HL-60 (cell line): ENCODE data around the gene PTPRM.

Experiments used
- DNase-seq, 2 experiments: peaks; one replicate each; pipeline ENCODE4 v3.0.0-alpha.2; 2010 to 2020; ENCODE audit warnings: low read depth in 1 of 2, low spot score in 1 of 2
- H3K27ac ChIP-seq: fragments of 250-450 bp; sonication (Bioruptor Pico); replicated peaks from 2 replicates; pipeline ENCODE4 v1.5.1; 2020; ENCODE audit warnings: mild to moderate bottlenecking, moderate library complexity
- H3K27me3 ChIP-seq: fragments of 250-450 bp; sonication (Bioruptor Pico); 2 replicates; pipeline ENCODE4 v1.5.1; 2021; ENCODE audit warnings: mild to moderate bottlenecking, moderate library complexity; ENCODE audit not compliant: insufficient read depth, poor library complexity, severe bottlenecking
- H3K4me3 ChIP-seq: replicated peaks from 2 replicates; pipeline ENCODE4 v1.5.1; 2011; ENCODE audit warnings: mild to moderate bottlenecking, control low read depth, low read length; ENCODE audit not compliant: insufficient read depth
- CTCF ChIP-seq: IDR thresholded peaks from one replicate; pipeline ENCODE4 v1.5.1; 2011; ENCODE audit warnings: low read length, control low read depth, inconsistent platforms; ENCODE audit not compliant: insufficient read depth
- GABPA ChIP-seq: IDR thresholded peaks from 2 replicates; pipeline ENCODE4 v1.6.1; 2012; ENCODE audit warnings: low read depth
- POLR2AphosphoS5 ChIP-seq: IDR thresholded peaks from 2 replicates; pipeline ENCODE4 v1.6.1; 2012; ENCODE audit warnings: low read depth
- REST ChIP-seq: IDR thresholded peaks from 2 replicates; pipeline ENCODE4 v1.6.1; 2012; ENCODE audit warnings: low read depth; ENCODE audit not compliant: insufficient replicate concordance
- SPI1 ChIP-seq: IDR thresholded peaks from 2 replicates; pipeline ENCODE4 v1.6.1; 2012; ENCODE audit warnings: low read depth, mild to moderate bottlenecking, borderline replicate concordance

PTPRM gene

GRCh38 chr18:7896805-7897518 lies 329.8 kb downstream of the PTPRM start:
- H3K27me3 ChIP-seq, result peaks cover 9% of the 10 kb centered on the region
- no peak overlapping the region for H3K4me3 ChIP-seq
- DNase-seq, result no peak
- TF ChIP-seq GABPA (no peak), POLR2AphosphoS5 (no peak), SPI1 (no peak), CTCF (no peak), REST (no peak)
- no peak overlapping the region for H3K27ac ChIP-seq

GRCh38 chr18:7898181-7898580 lies 331.1 kb downstream of the PTPRM start:
- no peak for TF ChIP-seq GABPA
- no peak for TF ChIP-seq SPI1
- TF ChIP-seq POLR2AphosphoS5, result no peak
- no peak for TF ChIP-seq REST
- no peak for TF ChIP-seq CTCF
- Histone ChIP-seq H3K4me3 (no peak overlapping the region), H3K27me3 (peaks cover 9% of the 10 kb centered on the region), H3K27ac (no peak overlapping the region)
- no peak for DNase-seq

- DNase-seq, result no peak
Observed at GRCh38 chr18:7899078-7899477, 332.0 kb downstream of the PTPRM start.

More at GRCh38 chr18:7899078-7899477, 332.0 kb downstream of the PTPRM start:
- Histone ChIP-seq H3K27ac (no peak overlapping the region), H3K4me3 (no peak overlapping the region), H3K27me3 (peaks cover 9% of the 10 kb centered on the region)
- TF ChIP-seq POLR2AphosphoS5, result no peak
- no peak for TF ChIP-seq GABPA
- no peak for TF ChIP-seq REST
- TF ChIP-seq SPI1, result no peak
- no peak for TF ChIP-seq CTCF
